Type B pancreatic cell (in vitro differentiated cells): Measurements from ENCODE around the gene GALNS. TPM values are rescaled to one million over a fixed set of nuclear protein-coding genes. Genes with fewer than 3 reads are reported as not detected.

Experiments
- DNase-seq: peaks from one replicate; pipeline ENCODE4 v3.0.0; 2021; ENCODE audit warnings: mixed read lengths; ENCODE audit not compliant: unreplicated experiment; ENCODE audit errors: extremely low spot score
- H3K27ac Mint-ChIP-seq: 2 replicates; pipeline ENCODE4 v1.8.0; 2021; ENCODE audit warnings: mild to moderate bottlenecking, mixed read lengths
- H3K27me3 Mint-ChIP-seq: 2 replicates; pipeline ENCODE4 v1.8.0; 2021; ENCODE audit warnings: mixed read lengths
- H3K36me3 Mint-ChIP-seq: 2 replicates; pipeline ENCODE4 v1.8.0; 2021; ENCODE audit warnings: mixed read lengths
- H3K4me1 Mint-ChIP-seq: one replicate; pipeline ENCODE4 v1.8.0; 2021; ENCODE audit warnings: mixed read lengths; ENCODE audit not compliant: unreplicated experiment
- H3K4me3 Mint-ChIP-seq: 2 replicates; pipeline ENCODE4 v1.8.0; 2021; ENCODE audit warnings: mild to moderate bottlenecking, mixed read lengths
- H3K9me3 Mint-ChIP-seq: 2 replicates; pipeline ENCODE4 v1.8.0; 2021; ENCODE audit warnings: mixed read lengths
- CTCF ChIP-seq: fragments of 200-600 bp; sonication (generic); conservative IDR thresholded peaks from 2 replicates; pipeline ENCODE4 v1.5.0; 2021; ENCODE audit warnings: antibody characterized with exemption, mild to moderate bottlenecking
- total RNA-seq: library from RNA; stranded (reverse); gene quantifications from 2 replicates; pipeline ENCODE4 v1.2.1, GENCODE V29; 2021; ENCODE audit warnings: low replicate concordance

Gene GALNS
- total RNA-seq, 1 donor from 2014 or later = 30.2 TPM

DNA sequence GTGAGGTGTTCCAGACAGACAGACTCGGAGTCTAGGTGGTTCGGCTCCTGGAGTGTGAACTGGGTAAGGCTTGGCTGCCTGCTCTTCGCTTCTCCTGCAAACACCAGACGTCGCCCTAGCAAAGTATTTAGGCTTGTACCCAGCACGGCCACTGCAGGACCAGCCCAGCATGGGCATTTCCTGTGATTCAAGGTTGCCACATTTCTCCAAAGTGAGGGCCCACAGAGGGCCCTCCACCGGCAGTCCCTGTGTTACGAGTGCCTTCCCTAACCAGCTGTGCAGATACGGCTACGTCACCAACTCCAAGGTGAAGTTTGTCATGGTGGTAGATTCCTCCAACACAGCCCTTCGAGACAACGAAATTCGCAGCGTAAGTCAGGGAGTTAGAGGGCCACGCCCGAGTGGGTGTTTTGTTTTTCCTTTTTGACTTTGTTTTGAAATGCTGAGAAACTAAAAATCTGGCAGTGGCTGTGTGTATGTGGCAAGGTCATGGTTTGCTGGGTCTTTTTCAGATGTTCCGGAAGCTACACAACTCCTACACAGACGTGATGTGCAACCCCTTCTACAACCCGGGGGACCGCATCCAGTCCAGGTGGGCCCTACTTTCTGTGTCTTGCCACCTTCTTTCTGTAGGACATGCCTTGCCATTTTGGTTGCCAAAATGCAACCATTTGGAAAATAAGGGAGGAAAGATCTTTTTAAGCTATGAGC lies 2.8 kb upstream of the GALNS start:
- no peak overlapping the region for H3K27ac Mint-ChIP-seq
- no peak for DNase-seq

DNA sequence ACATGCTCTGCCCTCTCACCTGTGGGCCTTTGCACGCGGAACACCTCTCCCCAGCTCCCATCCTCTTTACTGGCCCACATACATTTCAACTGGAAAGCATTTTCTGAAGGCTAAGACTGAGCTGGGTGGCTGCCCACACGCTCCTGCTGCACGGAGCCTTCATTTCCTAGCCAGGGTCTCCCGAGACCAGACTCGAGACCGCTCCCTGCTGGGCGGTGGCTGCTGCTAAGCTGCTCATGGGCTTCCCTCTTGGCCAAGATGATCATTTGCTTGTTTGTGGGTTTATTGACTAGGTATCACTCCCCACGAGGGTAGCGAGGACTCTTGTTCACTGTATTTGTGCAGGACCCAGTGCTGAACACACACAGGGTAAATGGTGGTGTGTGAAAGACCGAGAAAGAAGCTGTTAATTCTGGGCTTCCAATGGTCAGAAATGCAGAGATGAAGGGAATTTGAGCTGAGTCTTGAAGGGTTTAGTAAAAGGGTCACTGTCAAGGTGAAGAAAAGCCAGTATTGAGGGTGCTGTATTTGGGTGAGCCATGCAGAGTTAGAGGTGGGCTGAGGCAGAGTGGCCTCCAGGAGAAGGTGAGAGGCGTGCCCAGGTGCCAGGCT lies 1.1 kb upstream of the GALNS start:
- TF ChIP-seq CTCF = peak; percentile 75
- Mint-ChIP-seq H3K4me1 (peaks cover 10% of the 10 kb centered on the region), H3K4me3 (peak overlapping the region; percentile 99), H3K9me3 (no peaks in the 10 kb centered on the region), H3K27me3 (no peaks in the 10 kb centered on the region), H3K27ac (peak overlapping the region; percentile 95), H3K36me3 (no peaks in the 10 kb centered on the region)
- no peak for DNase-seq

More for the DNA sequence above, 2.8 kb upstream of the GALNS start:
- no peaks in the 10 kb centered on the region for H3K36me3 Mint-ChIP-seq
- H3K4me3 Mint-ChIP-seq = peak overlapping the region; percentile 20
- no peak for TF ChIP-seq CTCF
- H3K27me3 Mint-ChIP-seq = no peaks in the 10 kb centered on the region
- H3K4me1 Mint-ChIP-seq = peaks cover 10% of the 10 kb centered on the region
- H3K9me3 Mint-ChIP-seq = no peaks in the 10 kb centered on the region

GRCh38 chr16:88856122-88856827 lies 472 bp downstream of the GALNS start:
- no peaks in the 10 kb centered on the region for H3K9me3 Mint-ChIP-seq
- H3K4me3 Mint-ChIP-seq = peak overlapping the region; percentile 99
- TF ChIP-seq CTCF = no peak
- H3K4me1 Mint-ChIP-seq = peaks cover 14% of the 10 kb centered on the region
- no peak for DNase-seq
- no peaks in the 10 kb centered on the region for H3K36me3 Mint-ChIP-seq
- H3K27me3 Mint-ChIP-seq = no peaks in the 10 kb centered on the region
- H3K27ac Mint-ChIP-seq = no peak overlapping the region

DNA sequence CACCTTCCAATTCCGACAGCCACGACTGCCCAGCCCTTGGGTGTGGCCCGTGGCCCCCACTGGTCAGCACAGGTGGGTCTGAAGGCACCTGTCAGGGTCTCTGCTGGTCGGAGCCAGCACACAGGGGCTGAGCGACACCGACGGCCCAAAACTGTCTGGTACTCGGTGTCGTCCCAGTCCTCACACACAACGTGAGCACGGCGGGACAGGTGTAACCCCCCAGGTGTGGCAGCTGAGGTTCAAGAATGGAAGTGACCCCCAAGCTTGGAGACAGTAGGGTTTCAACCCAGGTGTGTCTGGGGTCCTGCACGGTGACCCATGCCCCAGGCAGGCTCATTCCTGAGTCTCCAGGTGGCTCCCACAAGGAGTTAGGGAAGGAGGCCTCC lies 1.0 kb downstream of the GALNS start:
- no peaks in the 10 kb centered on the region for H3K27me3 Mint-ChIP-seq
- H3K36me3 Mint-ChIP-seq = no peaks in the 10 kb centered on the region
- H3K4me1 Mint-ChIP-seq = peaks cover 14% of the 10 kb centered on the region
- DNase-seq = no peak
- peak overlapping the region; percentile 80 for H3K4me3 Mint-ChIP-seq
- no peaks in the 10 kb centered on the region for H3K9me3 Mint-ChIP-seq
- no peak for TF ChIP-seq CTCF
- H3K27ac Mint-ChIP-seq = no peak overlapping the region

GRCh38 chr16:88855176-88855575 lies 1.6 kb downstream of the GALNS start:
- Mint-ChIP-seq H3K9me3 (no peaks in the 10 kb centered on the region), H3K4me3 (peak overlapping the region; percentile 82), H3K27me3 (no peaks in the 10 kb centered on the region), H3K4me1 (peaks cover 14% of the 10 kb centered on the region), H3K27ac (no peak overlapping the region), H3K36me3 (no peaks in the 10 kb centered on the region)
- no peak for DNase-seq
- no peak for TF ChIP-seq CTCF
